HepG2 (cell line): ENCODE data around the gene PTMA. TPM values are rescaled to one million over a fixed set of nuclear protein-coding genes. Genes with fewer than 3 reads are reported as not detected.

ENCODE experiments used
- ATF7-NPFF ChIP-seq: sonication (generic); formaldehyde crosslinking; IDR thresholded peaks from 2 replicates; pipeline ENCODE4 v1.8.1; 2023; ENCODE audit warnings: mild to moderate bottlenecking, low read depth, missing genetic modification reagents, moderate library complexity
- CERS6 ChIP-seq: sonication (generic); formaldehyde crosslinking; IDR thresholded peaks from 2 replicates; pipeline ENCODE4 v1.5.0; 2020; ENCODE audit warnings: missing genetic modification reagents
- ELF3 ChIP-seq: IDR thresholded peaks from 2 replicates; pipeline ENCODE4 v1.6.1; 2016; ENCODE audit warnings: missing genetic modification reagents, missing compliant biosample characterization
- GPN1 ChIP-seq: sonication (generic); formaldehyde crosslinking; IDR thresholded peaks from 2 replicates; pipeline ENCODE4 v1.5.1; 2020; ENCODE audit warnings: missing genetic modification reagents, borderline replicate concordance
- GTF3A ChIP-seq: sonication (generic); formaldehyde crosslinking; conservative IDR thresholded peaks from 2 replicates; pipeline ENCODE4 v1.4.0; 2020; ENCODE audit warnings: mild to moderate bottlenecking, missing genetic modification reagents
- KLF16 ChIP-seq, 2 experiments: sonication (generic) in 1 of 2; formaldehyde crosslinking in 1 of 2; IDR thresholded peaks; 2 replicates each; pipeline versions ENCODE4 v1.6.1 to v1.8.0; 2016 to 2023; ENCODE audit warnings: missing genetic modification reagents in 2 of 2, missing compliant biosample characterization in 1 of 2
- KLF9 ChIP-seq: IDR thresholded peaks from 2 replicates; pipeline ENCODE4 v1.6.1; 2016; ENCODE audit warnings: low read depth
- MAX ChIP-seq: IDR thresholded peaks from 2 replicates; pipeline ENCODE4 v1.6.1; 2012; ENCODE audit warnings: inconsistent platforms
- MAZ ChIP-seq, 2 experiments: sonication (generic) in 1 of 2; formaldehyde crosslinking in 1 of 2; IDR thresholded peaks; 2 replicates each; pipeline versions ENCODE4 v1.5.0 to v1.6.1; 2012 to 2020; ENCODE audit warnings: low read depth in 2 of 2, mild to moderate bottlenecking in 2 of 2, borderline replicate concordance in 1 of 2, improper control_type of control experiment in 1 of 2, low read length in 1 of 2, missing genetic modification reagents in 1 of 2, moderate library complexity in 1 of 2
- MED13 ChIP-seq: sonication (generic); formaldehyde crosslinking; IDR thresholded peaks from 2 replicates; pipeline ENCODE4 v1.5.0; 2020; ENCODE audit warnings: missing genetic modification reagents
- NFATC3 ChIP-seq: sonication (generic); formaldehyde crosslinking; IDR thresholded peaks from 2 replicates; pipeline ENCODE4 v1.5.1; 2020; ENCODE audit warnings: mild to moderate bottlenecking, missing genetic modification reagents
- NR1H2 ChIP-seq: sonication (generic); formaldehyde crosslinking; IDR thresholded peaks from 2 replicates; pipeline ENCODE4 v1.8.1; 2022; ENCODE audit warnings: low read depth, missing genetic modification reagents, borderline replicate concordance
- PITX1 ChIP-seq: sonication (generic); formaldehyde crosslinking; IDR thresholded peaks from 2 replicates; pipeline ENCODE4 v1.5.1; 2020; ENCODE audit warnings: mild to moderate bottlenecking, missing genetic modification reagents
- REPIN1 ChIP-seq: sonication (generic); formaldehyde crosslinking; IDR thresholded peaks from 2 replicates; pipeline ENCODE4 v1.8.0; 2022; ENCODE audit warnings: missing genetic modification reagents, low read depth, mild to moderate bottlenecking, borderline replicate concordance
- RFX1 ChIP-seq: fragments of 450-650 bp; IDR thresholded peaks from 2 replicates; pipeline ENCODE4 v1.6.1; 2017
- RNF2 ChIP-seq: fragments of 450-650 bp; conservative IDR thresholded peaks from 2 replicates; pipeline ENCODE4 v1.6.1; 2016; ENCODE audit warnings: low read depth
- RXRB ChIP-seq: IDR thresholded peaks from 2 replicates; pipeline ENCODE4 v1.6.1; 2016; ENCODE audit warnings: borderline replicate concordance, missing genetic modification reagents, missing compliant biosample characterization
- SMAD3 ChIP-seq: sonication (generic); formaldehyde crosslinking; IDR thresholded peaks from 2 replicates; pipeline ENCODE4 v1.4.0; 2020; ENCODE audit warnings: missing genetic modification reagents
- SOX13 ChIP-seq, 3 experiments: fragments of 450-650 bp in 1 of 3; sonication (generic) in 1 of 3; formaldehyde crosslinking in 1 of 3; IDR thresholded peaks in 2 of 3; conservative IDR thresholded peaks in 1 of 3; 2 replicates each; pipeline versions ENCODE4 v1.5.0 to v1.6.1; 2016 to 2020; ENCODE audit warnings: antibody characterized with exemption in 1 of 3, mild to moderate bottlenecking in 1 of 3, missing compliant biosample characterization in 1 of 3, missing genetic modification reagents in 1 of 3, moderate library complexity in 1 of 3
- TP53 ChIP-seq: sonication (generic); formaldehyde crosslinking; conservative IDR thresholded peaks from 2 replicates; pipeline ENCODE4 v1.4.0; 2020; ENCODE audit warnings: missing genetic modification reagents
- ZFP1 ChIP-seq: IDR thresholded peaks from 2 replicates; pipeline ENCODE4 v1.6.1; 2016
- ZFP37 ChIP-seq: sonication (generic); formaldehyde crosslinking; IDR thresholded peaks from 2 replicates; pipeline ENCODE4 v1.4.0; 2020; ENCODE audit warnings: missing genetic modification reagents, borderline replicate concordance
- ZKSCAN1 ChIP-seq: fragments of 150-350 bp; IDR thresholded peaks from 2 replicates; pipeline ENCODE4 v1.6.1; 2014; ENCODE audit warnings: low read length
- ZNF24 ChIP-seq: fragments of 450-650 bp; IDR thresholded peaks from 2 replicates; pipeline ENCODE4 v1.6.1; 2017; ENCODE audit warnings: antibody characterized with exemption, mild to moderate bottlenecking
- ZNF30 ChIP-seq: sonication (generic); formaldehyde crosslinking; IDR thresholded peaks from 2 replicates; pipeline ENCODE4 v1.5.0; 2020; ENCODE audit warnings: mild to moderate bottlenecking, missing genetic modification reagents
- ZNF354B ChIP-seq: sonication (generic); formaldehyde crosslinking; IDR thresholded peaks from 2 replicates; pipeline ENCODE4 v1.8.0; 2022; ENCODE audit warnings: mild to moderate bottlenecking, missing genetic modification reagents
- ZNF580 ChIP-seq: IDR thresholded peaks from 2 replicates; pipeline ENCODE4 v1.6.1; 2016; ENCODE audit warnings: low read depth, borderline replicate concordance
- ZNF720 ChIP-seq: sonication (generic); formaldehyde crosslinking; IDR thresholded peaks from 2 replicates; pipeline ENCODE4 v1.4.0; 2020; ENCODE audit warnings: missing genetic modification reagents
- ZNF724P ChIP-seq: sonication (generic); formaldehyde crosslinking; IDR thresholded peaks from 2 replicates; pipeline ENCODE4 v1.8.0; 2022; ENCODE audit warnings: missing genetic modification reagents, borderline replicate concordance
- ZNF740 ChIP-seq: sonication (generic); formaldehyde crosslinking; IDR thresholded peaks from 2 replicates; pipeline ENCODE4 v1.4.0; 2020; ENCODE audit warnings: missing genetic modification reagents
- polyA plus RNA-seq, 8 experiments: library from polyadenylated mRNA; depleted of rRNA in 3 of 8; stranded (reverse) in 7 of 8; unstranded in 1 of 8; fragments of >200 nt; fragmentation: Illumina TruSeq in 4 of 8; extraction: Trizol in 4 of 8; gene quantifications; 2 replicates each; pipeline versions ENCODE4 v1.2.1 to v1.2.3, GENCODE V29; 2011 to 2016; ENCODE audit warnings: low read depth in 4 of 8, missing spikeins in 1 of 8, mixed read lengths in 1 of 8; ENCODE audit not compliant: insufficient read depth in 1 of 8
- total RNA-seq, 5 experiments: library from RNA; depleted of rRNA; stranded (reverse); fragments of >200 nt; fragmentation: Illumina TruSeq; extraction: Trizol; gene quantifications; 2 replicates each; pipeline ENCODE4 v1.2.3, GENCODE V29; 2016; ENCODE audit warnings: low read depth in 1 of 5

The PTMA gene
- total and polyA plus RNA-seq, 2 of the 13 experiments (the other 11 are each of a cell fraction or from before 2014, with no cell fraction given): 190 to 1,086 TPM

GRCh38 chr2:231677632-231678104 is 30.7 kb upstream of the PTMA start (continued):
- TF ChIP-seq RFX1: no peak
- no peak for TF ChIP-seq NR1H2 (CRISPR knock-in tag)
- peak; percentile 69 for TF ChIP-seq RXRB (CRISPR knock-in tag)
- TF ChIP-seq ELF3 (CRISPR knock-in tag): peak; percentile 41; the same call in 1 of the 2 replicates
- no peak for TF ChIP-seq NFATC3 (CRISPR knock-in tag)
- TF ChIP-seq MAX: peak; percentile 37; the same call in 1 of the 2 replicates
- no peak for TF ChIP-seq TP53 (CRISPR knock-in tag)
- 0 out of 2 replicates have a peak, but pooled peaks have one; percentile 50 for TF ChIP-seq ZNF724P (CRISPR knock-in tag)
- no peak for TF ChIP-seq ZFP1
- TF ChIP-seq ZNF24: peak; percentile 96
- no peak for TF ChIP-seq ZNF720 (CRISPR knock-in tag)
- 0 out of 2 replicates have a peak, but pooled peaks have one; percentile 15 for TF ChIP-seq MAZ (IDR thresholded peaks at IDR 0.05; ENCODE audit: borderline replicate concordance, low read depth, low read length)
- TF ChIP-seq MAZ (CRISPR knock-in tag; IDR thresholded peaks at IDR 0.05; ENCODE audit: low read depth): no peak
- peak; percentile 45; the same call in 1 of the 2 replicates for TF ChIP-seq REPIN1 (CRISPR knock-in tag)
- no peak for TF ChIP-seq MED13 (CRISPR knock-in tag)
- TF ChIP-seq CERS6 (CRISPR knock-in tag): no peak
- no peak for TF ChIP-seq ZNF354B (CRISPR knock-in tag)
- 0 out of 2 replicates have a peak, but pooled peaks have one; percentile 33 for TF ChIP-seq KLF9 (CRISPR knock-in tag)
- no peak for TF ChIP-seq GTF3A
- TF ChIP-seq ZKSCAN1: no peak
- no peak for TF ChIP-seq SOX13 (IDR thresholded peaks at IDR 0.05)
- TF ChIP-seq SOX13 (CRISPR knock-in tag; conservative IDR thresholded peaks at IDR 0.05 in 1 of 2, IDR thresholded peaks at IDR 0.05 in 1 of 2): no peak
- no peak for TF ChIP-seq ZNF30 (CRISPR knock-in tag)
- TF ChIP-seq ZNF740 (CRISPR knock-in tag): no peak
- TF ChIP-seq GPN1 (CRISPR knock-in tag): no peak
- 0 out of 2 replicates have a peak, but pooled peaks have one; percentile 53 for TF ChIP-seq SMAD3
- TF ChIP-seq RNF2: no peak
- TF ChIP-seq KLF16 (CRISPR knock-in tag; IDR thresholded peaks at IDR 0.05): 0 out of 4 replicates have a peak, but pooled peaks of 1 of the 2 experiments have one; percentile 63
- peak; percentile 75; the same call in 1 of the 2 replicates for TF ChIP-seq ZNF580 (CRISPR knock-in tag)
- no peak for TF ChIP-seq ZFP37 (CRISPR knock-in tag)
- TF ChIP-seq ATF7-NPFF (CRISPR knock-in tag): 0 out of 2 replicates have a peak, but pooled peaks have one; percentile 30
- peak; percentile 82; the same call in 1 of the 2 replicates for TF ChIP-seq PITX1 (CRISPR knock-in tag)
